GM23338 (cell line): ENCODE measurements around the gene TLE2.

Source experiments
- CREB1 ChIP-seq: fragments of 250-450 bp; sonication (Bioruptor Pico); IDR thresholded peaks from 2 replicates; pipeline ENCODE4 v1.5.0; 2020; ENCODE audit warnings: low read depth, mild to moderate bottlenecking, moderate library complexity
- CTCF ChIP-seq, 2 experiments: fragments of 200-600 bp in 1 of 2; sonication (generic) in 1 of 2; conservative IDR thresholded peaks; 2 replicates each; pipeline versions ENCODE4 v1.5.1 to v1.6.1; 2016 to 2017; ENCODE audit warnings: antibody characterized with exemption in 2 of 2, low read depth in 2 of 2, mild to moderate bottlenecking in 2 of 2, moderate library complexity in 1 of 2
- ETS1 ChIP-seq: IDR thresholded peaks from 2 replicates; pipeline ENCODE4 v1.6.1; 2016; ENCODE audit warnings: antibody characterized with exemption
- EZH2 ChIP-seq: fragments of 200-600 bp; sonication (generic); IDR thresholded peaks from one replicate; pipeline ENCODE4 v1.8.0; 2017; ENCODE audit warnings: antibody characterized with exemption, mild to moderate bottlenecking, low read depth; ENCODE audit not compliant: unreplicated experiment
- EZH2phosphoT487 ChIP-seq: fragments of 200-600 bp; sonication (generic); IDR thresholded peaks from one replicate; pipeline ENCODE4 v1.8.1; 2018; ENCODE audit warnings: antibody characterized with exemption; ENCODE audit not compliant: unreplicated experiment
- JUNB ChIP-seq: IDR thresholded peaks from one replicate; pipeline ENCODE4 v1.6.1; 2016; ENCODE audit warnings: antibody characterized with exemption; ENCODE audit not compliant: unreplicated experiment
- NANOG ChIP-seq: IDR thresholded peaks from 2 replicates; pipeline ENCODE4 v1.6.1; 2016; ENCODE audit warnings: antibody characterized with exemption, borderline replicate concordance
- POLR2AphosphoS5 ChIP-seq: IDR thresholded peaks from 2 replicates; pipeline ENCODE4 v1.6.1; 2016; ENCODE audit warnings: antibody characterized with exemption, low read depth
- REST ChIP-seq: IDR thresholded peaks from one replicate; pipeline ENCODE4 v1.6.1; 2018; ENCODE audit warnings: antibody characterized with exemption; ENCODE audit not compliant: unreplicated experiment
- STAT1 ChIP-seq: IDR thresholded peaks from one replicate; pipeline ENCODE4 v1.6.1; 2016; ENCODE audit warnings: antibody characterized with exemption; ENCODE audit not compliant: unreplicated experiment
- ZNF114 ChIP-seq: fragments of 250-450 bp; sonication (Bioruptor Pico); IDR thresholded peaks from 2 replicates; pipeline ENCODE4 v1.5.0; 2020; ENCODE audit warnings: mild to moderate bottlenecking, moderate library complexity
- ZNF331 ChIP-seq: fragments of 250-450 bp; sonication (Bioruptor Pico); IDR thresholded peaks from 2 replicates; pipeline ENCODE4 v1.5.0; 2020; ENCODE audit warnings: low read depth, mild to moderate bottlenecking, moderate library complexity
- ZNF462 ChIP-seq: fragments of 250-450 bp; sonication (Bioruptor Pico); IDR thresholded peaks from 2 replicates; pipeline ENCODE4 v1.5.0; 2020; ENCODE audit warnings: mild to moderate bottlenecking, moderate library complexity

- TF ChIP-seq CTCF (conservative IDR thresholded peaks at IDR 0.05; ENCODE audit: low read depth in 2 of 2), result no peak
- no peak for TF ChIP-seq ZNF331 (CRISPR knock-in tag)
- TF ChIP-seq POLR2AphosphoS5, result no peak
- no peak for TF ChIP-seq REST
- TF ChIP-seq JUNB, result no peak
- no peak for TF ChIP-seq EZH2phosphoT487
- no peak for TF ChIP-seq STAT1
- no peak for TF ChIP-seq CREB1 (CRISPR knock-in tag)
- no peak for TF ChIP-seq EZH2
- no peak for TF ChIP-seq NANOG
- no peak for TF ChIP-seq ETS1
- TF ChIP-seq ZNF114 (CRISPR knock-in tag), result no peak
- no peak for TF ChIP-seq ZNF462 (CRISPR knock-in tag)
These were observed 26.8 kb upstream of the TLE2 start for GRCh38 chr19:3055741-3056416.
